Measurements from ENCODE around the gene ITPR1.

- TF ChIP-seq NR2C2 (IDR thresholded peaks at IDR 0.05; ENCODE audit: borderline replicate concordance, control insufficient read depth, insufficient read length, low read depth) (no peak), SIX5 (IDR thresholded peaks at IDR 0.05; ENCODE audit: low read depth, low read length, severe bottlenecking) (no peak), POLR2AphosphoS5 (IDR thresholded peaks at IDR 0.05; ENCODE audit: low read length) (no peak), NFYA (IDR thresholded peaks at IDR 0.05; ENCODE audit: borderline replicate concordance, low read depth, low read length) (no peak), RAD21 (IDR thresholded peaks at IDR 0.05; ENCODE audit: insufficient read depth, low read depth, low read length) (no peak), SIN3A (IDR thresholded peaks at IDR 0.05; ENCODE audit: low read depth, low read length) (no peak), PKNOX1 (IDR thresholded peaks at IDR 0.05) (no peak), ZNF274 (IDR thresholded peaks at IDR 0.05; ENCODE audit: insufficient read depth, insufficient read length) (no peak)
- TF ChIP-seq, protein P1, sequence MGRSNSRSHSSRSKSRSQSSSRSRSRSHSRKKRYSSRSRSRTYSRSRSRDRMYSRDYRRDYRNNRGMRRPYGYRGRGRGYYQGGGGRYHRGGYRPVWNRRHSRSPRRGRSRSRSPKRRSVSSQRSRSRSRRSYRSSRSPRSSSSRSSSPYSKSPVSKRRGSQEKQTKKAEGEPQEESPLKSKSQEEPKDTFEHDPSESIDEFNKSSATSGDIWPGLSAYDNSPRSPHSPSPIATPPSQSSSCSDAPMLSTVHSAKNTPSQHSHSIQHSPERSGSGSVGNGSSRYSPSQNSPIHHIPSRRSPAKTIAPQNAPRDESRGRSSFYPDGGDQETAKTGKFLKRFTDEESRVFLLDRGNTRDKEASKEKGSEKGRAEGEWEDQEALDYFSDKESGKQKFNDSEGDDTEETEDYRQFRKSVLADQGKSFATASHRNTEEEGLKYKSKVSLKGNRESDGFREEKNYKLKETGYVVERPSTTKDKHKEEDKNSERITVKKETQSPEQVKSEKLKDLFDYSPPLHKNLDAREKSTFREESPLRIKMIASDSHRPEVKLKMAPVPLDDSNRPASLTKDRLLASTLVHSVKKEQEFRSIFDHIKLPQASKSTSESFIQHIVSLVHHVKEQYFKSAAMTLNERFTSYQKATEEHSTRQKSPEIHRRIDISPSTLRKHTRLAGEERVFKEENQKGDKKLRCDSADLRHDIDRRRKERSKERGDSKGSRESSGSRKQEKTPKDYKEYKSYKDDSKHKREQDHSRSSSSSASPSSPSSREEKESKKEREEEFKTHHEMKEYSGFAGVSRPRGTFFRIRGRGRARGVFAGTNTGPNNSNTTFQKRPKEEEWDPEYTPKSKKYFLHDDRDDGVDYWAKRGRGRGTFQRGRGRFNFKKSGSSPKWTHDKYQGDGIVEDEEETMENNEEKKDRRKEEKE (IDR thresholded peaks at IDR 0.05), result no peak
- TF ChIP-seq, protein P2, sequence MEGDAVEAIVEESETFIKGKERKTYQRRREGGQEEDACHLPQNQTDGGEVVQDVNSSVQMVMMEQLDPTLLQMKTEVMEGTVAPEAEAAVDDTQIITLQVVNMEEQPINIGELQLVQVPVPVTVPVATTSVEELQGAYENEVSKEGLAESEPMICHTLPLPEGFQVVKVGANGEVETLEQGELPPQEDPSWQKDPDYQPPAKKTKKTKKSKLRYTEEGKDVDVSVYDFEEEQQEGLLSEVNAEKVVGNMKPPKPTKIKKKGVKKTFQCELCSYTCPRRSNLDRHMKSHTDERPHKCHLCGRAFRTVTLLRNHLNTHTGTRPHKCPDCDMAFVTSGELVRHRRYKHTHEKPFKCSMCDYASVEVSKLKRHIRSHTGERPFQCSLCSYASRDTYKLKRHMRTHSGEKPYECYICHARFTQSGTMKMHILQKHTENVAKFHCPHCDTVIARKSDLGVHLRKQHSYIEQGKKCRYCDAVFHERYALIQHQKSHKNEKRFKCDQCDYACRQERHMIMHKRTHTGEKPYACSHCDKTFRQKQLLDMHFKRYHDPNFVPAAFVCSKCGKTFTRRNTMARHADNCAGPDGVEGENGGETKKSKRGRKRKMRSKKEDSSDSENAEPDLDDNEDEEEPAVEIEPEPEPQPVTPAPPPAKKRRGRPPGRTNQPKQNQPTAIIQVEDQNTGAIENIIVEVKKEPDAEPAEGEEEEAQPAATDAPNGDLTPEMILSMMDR (IDR thresholded peaks at IDR 0.05 in 2 of 3, conservative IDR thresholded peaks at IDR 0.05 in 1 of 3; ENCODE audit: control insufficient read depth in 2 of 3, extremely low read depth in 1 of 3, insufficient read depth in 1 of 3, low read depth in 3 of 3, low read length in 3 of 3), result no peak
Observed at GRCh38 chr3:4647411-4647810, 154.3 kb downstream of the ITPR1 start.

Measured in GM12878 (cell line).